Umbilical cord (tissue), 2 donors: ENCODE results near the gene SFXN3. TPM values are rescaled to one million over a fixed set of nuclear protein-coding genes. Genes with fewer than 3 reads are reported as not detected.

Source experiments
- DNase-seq: peaks from one replicate; pipeline ENCODE4 v3.0.0-alpha.2; 2015; ENCODE audit warnings: low spot score
- total RNA-seq: library from RNA; depleted of rRNA; stranded (reverse); fragments of >200 nt; gene quantifications from one replicate; pipeline ENCODE4 v1.2.3, GENCODE V29; 2014; ENCODE audit warnings: low replicate concordance; ENCODE audit not compliant: insufficient read depth

Gene SFXN3
- total RNA-seq, 1 donor from 2014 or later, result 18.1 TPM

GRCh38 chr10:101035916-101036702 lies 5.1 kb downstream of the SFXN3 start:
- DNase-seq, result no peak

- no peak for DNase-seq
Measured at GRCh38 chr10:101036726-101037125, 5.7 kb downstream of the SFXN3 start.

GRCh38 chr10:101038484-101038883 lies 7.5 kb downstream of the SFXN3 start:
- DNase-seq, result no peak

GRCh38 chr10:101040061-101040460 lies 9.0 kb downstream of the SFXN3 start:
- DNase-seq, result no peak

- DNase-seq, result no peak
Measured at GRCh38 chr10:101040851-101041250, 9.8 kb downstream of the SFXN3 start.

GRCh38 chr10:101041252-101041761 lies 10.3 kb downstream of the SFXN3 start:
- peak; percentile 91 for DNase-seq

- peak; percentile 54 for DNase-seq
Measured at GRCh38 chr10:101042118-101042517, 11.1 kb downstream of the SFXN3 start.

- peak; percentile 98 for DNase-seq
Measured at GRCh38 chr10:101042667-101043362, 11.8 kb downstream of the SFXN3 start.

GRCh38 chr10:101043363-101043707 lies 12.3 kb downstream of the SFXN3 start:
- no peak for DNase-seq

GRCh38 chr10:101044117-101044516 lies 13.1 kb downstream of the SFXN3 start:
- no peak for DNase-seq

GRCh38 chr10:101046332-101047238 lies 15.6 kb downstream of the SFXN3 start:
- no peak for DNase-seq

- DNase-seq, result no peak
Measured at GRCh38 chr10:101047268-101047667, 16.2 kb downstream of the SFXN3 start.

- DNase-seq, result no peak
Measured at GRCh38 chr10:101047961-101048892, 17.2 kb downstream of the SFXN3 start.

GRCh38 chr10:101050208-101051069 lies 19.4 kb downstream of the SFXN3 start:
- DNase-seq, result no peak

GRCh38 chr10:101052285-101052684 lies 21.3 kb downstream of the SFXN3 start:
- DNase-seq, result no peak

GRCh38 chr10:101053516-101053915 lies 22.5 kb downstream of the SFXN3 start:
- DNase-seq, result no peak

- no peak for DNase-seq
Measured at GRCh38 chr10:101054351-101054750, 23.3 kb downstream of the SFXN3 start.

GRCh38 chr10:101054876-101055275 lies 23.8 kb downstream of the SFXN3 start:
- DNase-seq, result no peak

- no peak for DNase-seq
Measured at GRCh38 chr10:101055411-101055810, 24.4 kb downstream of the SFXN3 start.
